Mammary epithelial cell (primary cell): ENCODE data around the gene IQSEC1.

ENCODE experiments used
- CTCF ChIP-seq, 2 donors: IDR thresholded peaks in 1 of 2; conservative IDR thresholded peaks in 1 of 2; 2 replicates each; pipeline ENCODE4 v1.5.1; 2011 to 2012; ENCODE audit warnings: inconsistent platforms in 2 of 2, low read length in 2 of 2, mild to moderate bottlenecking in 2 of 2, control low read depth in 1 of 2, low read depth in 1 of 2; ENCODE audit not compliant: insufficient read depth in 1 of 2; ENCODE audit errors: extremely low read depth in 1 of 2
- EZH2 ChIP-seq: IDR thresholded peaks from 2 replicates; pipeline ENCODE4 v1.6.1; 2012; ENCODE audit warnings: low read length, inconsistent platforms, borderline replicate concordance

GRCh38 chr3:12938258-12938711 is 134.9 kb downstream of the IQSEC1 start:
- no peak for TF ChIP-seq EZH2
- no peak for TF ChIP-seq CTCF (conservative IDR thresholded peaks at IDR 0.05 in 1 of 2, IDR thresholded peaks at IDR 0.05 in 1 of 2; ENCODE audit: extremely low read depth in 1 of 2, insufficient read depth in 1 of 2, low read depth in 1 of 2, low read length in 2 of 2)
